Loucy (cell line): Measurements from ENCODE around the gene MYH16.
"Not testable (repeated sequence)": the region's sequence is repeated elsewhere in the genome, so short reads cannot be mapped to it uniquely, and the experiment has no call there.

ENCODE experiments used
- H2AFZ ChIP-seq: fragments of 200-600 bp; sonication (generic); 2 replicates; pipeline ENCODE4 v1.6.0; 2016; ENCODE audit warnings: antibody characterized with exemption, mild to moderate bottlenecking, low read length, moderate library complexity
- H3F3A ChIP-seq: fragments of 200-600 bp; 2 replicates; pipeline ENCODE4 v1.6.0; 2016; ENCODE audit warnings: antibody characterized with exemption, low read depth, mild to moderate bottlenecking
- H3K27me3 ChIP-seq: fragments of 200-600 bp; sonication (generic); 2 replicates; pipeline ENCODE4 v1.6.1; 2014; ENCODE audit warnings: low read length, mild to moderate bottlenecking; ENCODE audit not compliant: insufficient read depth, poor library complexity, severe bottlenecking
- H3K36me3 ChIP-seq: fragments of 200-600 bp; sonication (generic); 2 replicates; pipeline ENCODE4 v1.6.1; 2016; ENCODE audit warnings: low read length; ENCODE audit not compliant: insufficient read depth
- H3K4me1 ChIP-seq: fragments of 200-600 bp; sonication (generic); 2 replicates; pipeline ENCODE4 v1.5.1; 2014; ENCODE audit warnings: low read length, mild to moderate bottlenecking; ENCODE audit not compliant: insufficient read depth, poor library complexity, severe bottlenecking
- H3K4me2 ChIP-seq: fragments of 200-600 bp; sonication (generic); 2 replicates; pipeline ENCODE4 v1.6.0; 2014; ENCODE audit warnings: antibody characterized with exemption, low read length, low read depth, mild to moderate bottlenecking; ENCODE audit not compliant: poor library complexity, severe bottlenecking
- H3K4me3 ChIP-seq: fragments of 200-600 bp; sonication (generic); 2 replicates; pipeline ENCODE4 v1.5.1; 2014; ENCODE audit warnings: low read length, mild to moderate bottlenecking, mixed read lengths; ENCODE audit not compliant: poor library complexity, severe bottlenecking
- H3K79me2 ChIP-seq: fragments of 200-600 bp; sonication (generic); 2 replicates; pipeline ENCODE4 v1.6.1; 2014; ENCODE audit warnings: low read length; ENCODE audit not compliant: insufficient read depth
- H3K9ac ChIP-seq: fragments of 200-600 bp; sonication (generic); 2 replicates; pipeline ENCODE4 v1.6.0; 2014; ENCODE audit warnings: mild to moderate bottlenecking, low read depth, low read length, moderate library complexity; ENCODE audit not compliant: poor library complexity, severe bottlenecking
- H3K9me2 ChIP-seq: fragments of 200-600 bp; sonication (generic); replicated peaks from 2 replicates; pipeline ENCODE4 v1.6.1; 2016; ENCODE audit warnings: low read depth, low read length, mixed read lengths
- H3K9me3 ChIP-seq: fragments of 200-600 bp; sonication (generic); 2 replicates; pipeline ENCODE4 v1.6.1; 2014; ENCODE audit warnings: mild to moderate bottlenecking, antibody characterized with exemption, low read length, low read depth; ENCODE audit not compliant: insufficient read depth
- H4K20me1 ChIP-seq: fragments of 200-600 bp; sonication (generic); 2 replicates; pipeline ENCODE4 v1.6.0; 2014; ENCODE audit warnings: antibody characterized with exemption, low read length, mild to moderate bottlenecking; ENCODE audit not compliant: insufficient read depth, poor library complexity, severe bottlenecking
- CTCF ChIP-seq: fragments of 200-600 bp; sonication (generic); conservative IDR thresholded peaks from 2 replicates; pipeline ENCODE4 v1.5.1; 2014; ENCODE audit warnings: mild to moderate bottlenecking, antibody characterized with exemption, low read length
- EZH2phosphoT487 ChIP-seq: fragments of 200-600 bp; IDR thresholded peaks from 2 replicates; pipeline ENCODE4 v1.6.1; 2018; ENCODE audit warnings: antibody characterized with exemption, mild to moderate bottlenecking, moderate library complexity, borderline replicate concordance

MYH16 gene

GRCh38 chr7:99229234-99229633, 43.4 kb upstream of the MYH16 start:
- Histone ChIP-seq H3K4me1 (no peaks in the 10 kb centered on the region), H3K4me2 (no peak overlapping the region), H3K79me2 (no peaks in the 10 kb centered on the region), H3K4me3 (no peak overlapping the region), H3K9me2 (no peaks in the 10 kb centered on the region), H3K9ac (no peak overlapping the region), H4K20me1 (no peaks in the 10 kb centered on the region), H3K9me3 (no peaks in the 10 kb centered on the region), H3K27me3 (no peaks in the 10 kb centered on the region), H2AFZ (no peak overlapping the region), H3K36me3 (no peaks in the 10 kb centered on the region), H3F3A (no peaks in the 10 kb centered on the region)
- no peak for TF ChIP-seq EZH2phosphoT487
- TF ChIP-seq CTCF, result no peak

GRCh38 chr7:99232082-99232770, 40.4 kb upstream of the MYH16 start:
- no peaks in the 10 kb centered on the region for H3K27me3 ChIP-seq
- no peaks in the 10 kb centered on the region for H4K20me1 ChIP-seq
- no peaks in the 10 kb centered on the region for H3F3A ChIP-seq
- no peak overlapping the region for H3K4me3 ChIP-seq
- no peak overlapping the region for H3K9ac ChIP-seq
- H3K36me3 ChIP-seq, result no peaks in the 10 kb centered on the region
- H3K4me2 ChIP-seq, result no peak overlapping the region
- no peaks in the 10 kb centered on the region for H3K9me2 ChIP-seq
- H3K9me3 ChIP-seq, result no peaks in the 10 kb centered on the region
- no peaks in the 10 kb centered on the region for H3K4me1 ChIP-seq
- no peak overlapping the region for H2AFZ ChIP-seq
- TF ChIP-seq EZH2phosphoT487, result no peak
- TF ChIP-seq CTCF, result no peak
- no peaks in the 10 kb centered on the region for H3K79me2 ChIP-seq

GRCh38 chr7:99232955-99233354, 39.7 kb upstream of the MYH16 start:
- H3K9ac ChIP-seq, H3K4me2 ChIP-seq, H3K4me3 ChIP-seq, H4K20me1 ChIP-seq, H3K9me3 ChIP-seq, H3K4me1 ChIP-seq, H3K27me3 ChIP-seq, H3K36me3 ChIP-seq, H3F3A ChIP-seq, H3K9me2 ChIP-seq, H2AFZ ChIP-seq, H3K79me2 ChIP-seq: not testable (repeated sequence)

- Histone ChIP-seq H3K4me1 (no peaks in the 10 kb centered on the region), H3K9ac (no peak overlapping the region), H3K36me3 (no peaks in the 10 kb centered on the region), H3K79me2 (no peaks in the 10 kb centered on the region), H3K27me3 (no peaks in the 10 kb centered on the region), H3K9me3 (no peaks in the 10 kb centered on the region), H3K4me2 (no peak overlapping the region), H3K9me2 (no peaks in the 10 kb centered on the region), H3F3A (no peaks in the 10 kb centered on the region), H2AFZ (no peak overlapping the region), H4K20me1 (no peaks in the 10 kb centered on the region), H3K4me3 (no peak overlapping the region)
- TF ChIP-seq EZH2phosphoT487, result no peak
- no peak for TF ChIP-seq CTCF
Observed at GRCh38 chr7:99234185-99234584, 38.5 kb upstream of the MYH16 start.
